C4-2B (cell line): Measurements from ENCODE around the gene TMEM121.

ENCODE experiments used
- ZFX ChIP-seq: fragments of 450-650 bp; IDR thresholded peaks from 2 replicates; pipeline ENCODE4 v1.6.1; 2017
- TF ChIP-seq, protein P1 (sequence below): fragments of 450-650 bp; conservative IDR thresholded peaks from 2 replicates; pipeline ENCODE4 v1.5.1; 2017; ENCODE audit warnings: mild to moderate bottlenecking

DNA sequence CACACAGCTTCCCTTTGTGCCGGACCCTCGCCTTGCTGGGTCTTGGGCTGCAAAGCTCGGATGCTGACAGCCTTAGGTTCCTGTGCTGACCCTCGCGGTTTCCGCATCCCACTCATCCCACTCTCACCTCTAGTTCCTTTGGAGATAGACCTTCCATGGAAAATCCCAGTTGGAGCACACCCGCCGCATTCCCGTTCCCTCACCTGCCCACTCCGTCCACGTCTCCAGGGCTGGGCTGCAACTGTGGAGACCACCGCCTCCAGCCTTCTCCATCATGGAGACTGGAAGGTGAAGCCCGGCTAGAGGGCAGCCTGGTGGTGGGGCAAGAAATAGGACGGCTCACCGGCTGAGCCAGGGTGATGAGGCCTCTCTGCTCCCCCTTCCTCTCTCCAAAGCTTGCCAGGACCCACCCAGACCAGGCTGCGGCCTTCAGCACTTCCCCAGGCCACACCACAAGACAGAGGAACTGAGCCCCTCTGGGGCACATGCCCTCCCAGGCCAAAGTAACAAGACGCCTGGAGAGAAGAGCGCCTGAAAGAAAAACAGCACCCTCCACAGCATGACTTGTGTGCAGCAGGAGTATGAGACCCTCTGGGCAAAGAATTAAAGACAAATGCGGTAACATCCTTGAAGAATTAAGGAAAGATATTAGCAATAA, 15.0 kb downstream of the TMEM121 start:
- TF ChIP-seq, protein P1, sequence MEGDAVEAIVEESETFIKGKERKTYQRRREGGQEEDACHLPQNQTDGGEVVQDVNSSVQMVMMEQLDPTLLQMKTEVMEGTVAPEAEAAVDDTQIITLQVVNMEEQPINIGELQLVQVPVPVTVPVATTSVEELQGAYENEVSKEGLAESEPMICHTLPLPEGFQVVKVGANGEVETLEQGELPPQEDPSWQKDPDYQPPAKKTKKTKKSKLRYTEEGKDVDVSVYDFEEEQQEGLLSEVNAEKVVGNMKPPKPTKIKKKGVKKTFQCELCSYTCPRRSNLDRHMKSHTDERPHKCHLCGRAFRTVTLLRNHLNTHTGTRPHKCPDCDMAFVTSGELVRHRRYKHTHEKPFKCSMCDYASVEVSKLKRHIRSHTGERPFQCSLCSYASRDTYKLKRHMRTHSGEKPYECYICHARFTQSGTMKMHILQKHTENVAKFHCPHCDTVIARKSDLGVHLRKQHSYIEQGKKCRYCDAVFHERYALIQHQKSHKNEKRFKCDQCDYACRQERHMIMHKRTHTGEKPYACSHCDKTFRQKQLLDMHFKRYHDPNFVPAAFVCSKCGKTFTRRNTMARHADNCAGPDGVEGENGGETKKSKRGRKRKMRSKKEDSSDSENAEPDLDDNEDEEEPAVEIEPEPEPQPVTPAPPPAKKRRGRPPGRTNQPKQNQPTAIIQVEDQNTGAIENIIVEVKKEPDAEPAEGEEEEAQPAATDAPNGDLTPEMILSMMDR: no peak
- no peak for TF ChIP-seq ZFX
